Stimulated activated CD4-positive, alpha-beta T cell treated with anti-CD3 and anti-CD28 coated beads, Interleukin-12 subunit alpha, Interleukin-12 subunit beta, amount 100 ng/mL, for 48 hours (primary cell): Measurements from ENCODE around the gene USP20.

Source experiments
- DNase-seq, 3 donors: peaks; one replicate each; pipeline ENCODE4 v3.0.0-alpha.2; 2020; ENCODE audit warnings: low read depth in 2 of 3, low spot score in 1 of 3

The USP20 gene

GRCh38 chr9:129823542-129823934, 11.7 kb upstream of the USP20 start:
- no peak for DNase-seq

GRCh38 chr9:129823935-129824601, 11.2 kb upstream of the USP20 start, which contains the start of gene TOR1A:
Gene TOR1A, minus strand, starts transcription at chr9:129824136. Its CDS starts 51 bp downstream, at chr9:129824085.
- peak; percentile 90 to 92 (median 91) for DNase-seq

GRCh38 chr9:129826344-129826743, 8.9 kb upstream of the USP20 start:
- no peak for DNase-seq

GRCh38 chr9:129826759-129827158, 8.5 kb upstream of the USP20 start:
- no peak for DNase-seq

- no peak for DNase-seq
These were observed 7.2 kb upstream of the USP20 start for GRCh38 chr9:129828051-129828450.

GRCh38 chr9:129828969-129829368, 6.3 kb upstream of the USP20 start:
- DNase-seq, result no peak

- no peak for DNase-seq
These were observed 2.3 kb upstream of the USP20 start for GRCh38 chr9:129832982-129833381.

GRCh38 chr9:129834489-129835127, 650 bp upstream of the USP20 start:
- DNase-seq, result peak in 1 of 3 donors; percentile 22

- DNase-seq, result no peak
These were observed 584 bp downstream of the USP20 start for GRCh38 chr9:129835860-129836223.

- DNase-seq, result peak in 2 of 3 donors; percentile 9 to 20
These were observed 1.2 kb downstream of the USP20 start for GRCh38 chr9:129836311-129837007.

- peak in 2 of 3 donors; percentile 31 to 52 for DNase-seq
These were observed 3.5 kb downstream of the USP20 start for GRCh38 chr9:129838707-129839259.

GRCh38 chr9:129839324-129840023, 4.2 kb downstream of the USP20 start:
- no peak for DNase-seq

GRCh38 chr9:129840034-129840433, 4.8 kb downstream of the USP20 start:
- no peak for DNase-seq

- no peak for DNase-seq
These were observed 5.8 kb downstream of the USP20 start for GRCh38 chr9:129841071-129841470.

GRCh38 chr9:129845373-129845772, 10.1 kb downstream of the USP20 start:
- no peak for DNase-seq

GRCh38 chr9:129848712-129849441, 13.6 kb downstream of the USP20 start:
- DNase-seq, result no peak

- no peak for DNase-seq
These were observed 14.6 kb downstream of the USP20 start for GRCh38 chr9:129849901-129850300.

GRCh38 chr9:129850821-129851550, 15.7 kb downstream of the USP20 start:
- DNase-seq, result no peak

- DNase-seq, result no peak
These were observed 16.6 kb downstream of the USP20 start for GRCh38 chr9:129851821-129852220.

- no peak for DNase-seq
These were observed 17.3 kb downstream of the USP20 start for GRCh38 chr9:129852579-129852978.
